HG03342 (cell line): ENCODE measurements around the gene FAM204A.

Experiments
- ATAC-seq: cut with Tn5 transposase; IDR thresholded peaks from one replicate; pipeline ENCODE4 v1.9.1; 2021; ENCODE audit warnings: mild to moderate bottlenecking, moderate library complexity; ENCODE audit not compliant: unreplicated experiment

The FAM204A gene

GRCh38 chr10:118332236-118332635 is 9.9 kb downstream of the FAM204A start:
- ATAC-seq, result peak; percentile 79

- no peak for ATAC-seq
Measured at GRCh38 chr10:118330295-118331076, 11.6 kb downstream of the FAM204A start.

- no peak for ATAC-seq
Measured at GRCh38 chr10:118324140-118324539, 18.0 kb downstream of the FAM204A start.

- ATAC-seq, result no peak
Measured at GRCh38 chr10:118321724-118322575, 20.2 kb downstream of the FAM204A start.

- ATAC-seq, result no peak
Measured at GRCh38 chr10:118315629-118316028, 26.5 kb downstream of the FAM204A start.

- no peak for ATAC-seq
Measured at GRCh38 chr10:118314882-118315281, 27.2 kb downstream of the FAM204A start.

- ATAC-seq, result no peak
Measured at GRCh38 chr10:118311505-118311904, 30.6 kb downstream of the FAM204A start.

GRCh38 chr10:118310822-118311221 is 31.3 kb downstream of the FAM204A start:
- ATAC-seq, result no peak

GRCh38 chr10:118309911-118310310 is 32.2 kb downstream of the FAM204A start:
- no peak for ATAC-seq

- ATAC-seq, result no peak
Measured at GRCh38 chr10:118308664-118309063, 33.5 kb downstream of the FAM204A start.

- no peak for ATAC-seq
Measured at GRCh38 chr10:118307859-118308258, 34.3 kb downstream of the FAM204A start.

GRCh38 chr10:118307220-118307619 is 34.9 kb downstream of the FAM204A start:
- no peak for ATAC-seq

GRCh38 chr10:118305730-118306129 is 36.4 kb downstream of the FAM204A start:
- ATAC-seq, result no peak

GRCh38 chr10:118304521-118304920 is 37.6 kb downstream of the FAM204A start:
- ATAC-seq, result no peak

GRCh38 chr10:118301211-118301610 is 40.9 kb downstream of the FAM204A start:
- no peak for ATAC-seq

- no peak for ATAC-seq
Measured at GRCh38 chr10:118300320-118300719, 41.8 kb downstream of the FAM204A start.

- ATAC-seq, result no peak
Measured at GRCh38 chr10:118298787-118299186, 43.3 kb downstream of the FAM204A start.

GRCh38 chr10:118291122-118291521 is 51.0 kb downstream of the FAM204A start:
- no peak for ATAC-seq

GRCh38 chr10:118290471-118290995 is 51.6 kb downstream of the FAM204A start:
- no peak for ATAC-seq

- no peak for ATAC-seq
Measured at GRCh38 chr10:118287076-118287806, 54.9 kb downstream of the FAM204A start.
